A673 (cell line): ENCODE data around the gene BSPH1. TPM values are rescaled to one million over a fixed set of nuclear protein-coding genes. Genes with fewer than 3 reads are reported as not detected.

ENCODE experiments used
- BruUV-seq: library from RNA; stranded (reverse); fragments of 400-500 nt; replicated peaks from 2 replicates; lab custom pipeline; 2021; lab: Mats Ljungman, UMichigan
- CTCF ChIA-PET: fragments of 300-600 bp; sonication (Branson Sonifier 250); formaldehyde crosslinking; loops from one replicate; lab custom pipeline; 2022; ENCODE audit warnings: antibody characterized with exemption; lab: Charles Lee
- POLR2A ChIA-PET: fragments of 300-600 bp; sonication (Branson Sonifier 250); formaldehyde crosslinking; loops from one replicate; lab custom pipeline; 2022; ENCODE audit warnings: antibody characterized with exemption; ENCODE audit not compliant: low non-redundant PET; lab: Charles Lee
- DNase-seq: peaks from one replicate; pipeline ENCODE4 v3.0.0-alpha.2; 2015; ENCODE audit warnings: low spot score
- H3K27ac ChIP-seq: fragments of 200-600 bp; sonication (generic); 2 replicates; pipeline ENCODE4 v1.5.1; 2016; ENCODE audit warnings: mixed run types, low read depth, mild to moderate bottlenecking, mixed read lengths, antibody characterized with exemption, low read length; ENCODE audit not compliant: poor library complexity, severe bottlenecking
- H3K27me3 ChIP-seq: fragments of 200-600 bp; sonication (generic); replicated peaks from 2 replicates; pipeline ENCODE4 v1.6.1; 2017; ENCODE audit warnings: mixed run types, low read depth, mild to moderate bottlenecking, mixed read lengths, antibody characterized with exemption, low read length; ENCODE audit not compliant: insufficient read depth, poor library complexity
- H3K36me3 ChIP-seq: fragments of 200-600 bp; sonication (generic); 2 replicates; pipeline ENCODE4 v1.6.1; 2016; ENCODE audit warnings: mixed run types, mild to moderate bottlenecking, mixed read lengths, antibody characterized with exemption, low read length; ENCODE audit not compliant: insufficient read depth, poor library complexity, severe bottlenecking
- H3K4me1 ChIP-seq: fragments of 200-600 bp; sonication (generic); 2 replicates; pipeline ENCODE4 v1.6.1; 2017; ENCODE audit warnings: mixed run types, mild to moderate bottlenecking, mixed read lengths, antibody characterized with exemption, low read length; ENCODE audit not compliant: insufficient read depth, poor library complexity, severe bottlenecking
- H3K4me3 ChIP-seq: fragments of 200-600 bp; sonication (generic); 2 replicates; pipeline ENCODE4 v1.5.1; 2016; ENCODE audit warnings: low read depth, mixed run types, mild to moderate bottlenecking, mixed read lengths, low read length; ENCODE audit not compliant: poor library complexity, severe bottlenecking
- H3K9me3 ChIP-seq: fragments of 200-600 bp; sonication (generic); 2 replicates; pipeline ENCODE4 v1.6.1; 2016; ENCODE audit warnings: mixed run types, low read depth, mild to moderate bottlenecking, mixed read lengths, antibody characterized with exemption, low read length; ENCODE audit not compliant: poor library complexity, severe bottlenecking
- CTCF ChIP-seq: fragments of 300-800, 200-600 bp; sonication (generic); conservative IDR thresholded peaks from 2 replicates; pipeline ENCODE4 v1.5.1; 2017; ENCODE audit warnings: low read depth, mild to moderate bottlenecking, antibody characterized with exemption, low read length, moderate library complexity, mixed read lengths
- EZH2 ChIP-seq: fragments of 200-600 bp; sonication (generic); IDR thresholded peaks from 2 replicates; pipeline ENCODE4 v1.6.1; 2017; ENCODE audit warnings: borderline replicate concordance, low read depth, mild to moderate bottlenecking, mixed read lengths, antibody characterized with exemption, low read length; ENCODE audit not compliant: poor library complexity, severe bottlenecking
- intact Hi-C: fragments of 100-400 bp; cut with micrococcal nuclease; formaldehyde crosslinking; loops from one replicate; pipeline ENCODE4 v1.10.0; 2022; ENCODE audit not compliant: unreplicated experiment
- total RNA-seq: library from RNA; stranded (reverse); gene quantifications from 2 replicates; pipeline ENCODE4 v1.2.3, GENCODE V29; 2021

BSPH1 gene
- total RNA-seq, 1 experiment from 2014 or later = not detected

GRCh38 chr19:48000846-48001245 is 8.9 kb upstream of the BSPH1 start:
- TF ChIP-seq EZH2 (no peak), CTCF (no peak)
- DNase-seq = no peak
- H3K27me3 ChIP-seq = no peaks in the 10 kb centered on the region
- BruUV-seq = no TSS peak
- H3K36me3 ChIP-seq = no peaks in the 10 kb centered on the region
- CTCF ChIA-PET = no interaction called here
- no peak overlapping the region for H3K27ac ChIP-seq
- intact Hi-C loops = no loop called here
- no peak overlapping the region for H3K4me3 ChIP-seq
- H3K4me1 ChIP-seq = no peaks in the 10 kb centered on the region
- POLR2A ChIA-PET = no interaction called here
- no peaks in the 10 kb centered on the region for H3K9me3 ChIP-seq

DNA sequence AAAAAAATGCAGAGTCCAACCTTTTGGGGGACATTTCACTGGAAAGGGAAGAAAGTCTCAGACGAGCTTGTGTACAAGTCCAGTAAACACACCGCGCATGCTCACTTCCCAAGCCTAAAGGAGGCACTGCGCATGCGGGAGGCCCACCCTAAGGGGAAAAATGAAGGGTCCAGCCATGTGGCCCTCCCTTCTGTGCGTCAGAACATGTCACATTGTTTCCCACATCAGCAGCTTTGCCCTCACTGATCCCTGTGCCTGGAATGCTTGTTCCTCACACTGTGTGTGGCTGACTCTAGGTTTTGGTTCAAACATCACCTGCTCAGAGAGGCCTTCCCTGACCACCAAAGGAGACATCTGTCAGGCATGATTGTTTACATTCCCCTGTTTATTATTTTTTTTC is 6.8 kb upstream of the BSPH1 start:
- TF ChIP-seq EZH2 (no peak), CTCF (no peak)
- ChIA-PET POLR2A (no interaction called here), CTCF (no interaction called here)
- Histone ChIP-seq H3K27me3 (no peaks in the 10 kb centered on the region), H3K36me3 (no peaks in the 10 kb centered on the region), H3K27ac (no peak overlapping the region), H3K4me3 (no peak overlapping the region), H3K9me3 (no peaks in the 10 kb centered on the region), H3K4me1 (peaks cover 10% of the 10 kb centered on the region)
- no TSS peak for BruUV-seq
- DNase-seq = no peak
- intact Hi-C loops = no loop called here

GRCh38 chr19:47996230-47996727 is 4.3 kb upstream of the BSPH1 start:
- TF ChIP-seq EZH2 (no peak), CTCF (no peak)
- intact Hi-C loops = no loop called here
- no TSS peak for BruUV-seq
- Histone ChIP-seq H3K9me3 (no peaks in the 10 kb centered on the region), H3K27me3 (no peaks in the 10 kb centered on the region), H3K27ac (no peak overlapping the region), H3K4me1 (peaks cover 12% of the 10 kb centered on the region), H3K36me3 (no peaks in the 10 kb centered on the region), H3K4me3 (no peak overlapping the region)
- POLR2A ChIA-PET = no interaction called here
- CTCF ChIA-PET = no interaction called here
- no peak for DNase-seq
